HG02840 (cell line): ENCODE data around the gene SCUBE1.

Experiments
- ATAC-seq: cut with Tn5 transposase; IDR thresholded peaks from one replicate; pipeline ENCODE4 v1.9.1; 2021; ENCODE audit warnings: mild to moderate bottlenecking, moderate library complexity, moderate number of reproducible peaks; ENCODE audit not compliant: unreplicated experiment, low FRiP score

The SCUBE1 gene

DNA sequence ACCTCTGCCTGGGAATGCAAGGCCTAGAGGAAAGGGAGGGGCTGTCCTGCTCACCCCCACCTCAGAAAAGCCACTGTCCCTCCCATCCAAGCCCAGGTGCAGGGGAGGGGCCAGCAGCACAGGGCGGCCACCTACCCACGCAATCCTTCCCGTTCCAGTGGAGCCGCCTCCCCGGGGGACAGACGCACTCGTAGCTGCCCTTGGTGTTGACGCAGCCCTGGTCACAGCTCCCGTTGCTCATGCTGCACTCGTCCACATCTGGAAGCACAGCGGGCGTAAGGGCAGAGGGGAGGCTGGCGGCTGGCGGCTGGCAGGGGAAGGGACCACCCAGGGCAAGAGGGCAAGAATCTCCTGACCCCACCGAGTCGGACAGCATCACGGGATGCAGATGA, 115.9 kb downstream of the SCUBE1 start:
- ATAC-seq, result no peak

DNA sequence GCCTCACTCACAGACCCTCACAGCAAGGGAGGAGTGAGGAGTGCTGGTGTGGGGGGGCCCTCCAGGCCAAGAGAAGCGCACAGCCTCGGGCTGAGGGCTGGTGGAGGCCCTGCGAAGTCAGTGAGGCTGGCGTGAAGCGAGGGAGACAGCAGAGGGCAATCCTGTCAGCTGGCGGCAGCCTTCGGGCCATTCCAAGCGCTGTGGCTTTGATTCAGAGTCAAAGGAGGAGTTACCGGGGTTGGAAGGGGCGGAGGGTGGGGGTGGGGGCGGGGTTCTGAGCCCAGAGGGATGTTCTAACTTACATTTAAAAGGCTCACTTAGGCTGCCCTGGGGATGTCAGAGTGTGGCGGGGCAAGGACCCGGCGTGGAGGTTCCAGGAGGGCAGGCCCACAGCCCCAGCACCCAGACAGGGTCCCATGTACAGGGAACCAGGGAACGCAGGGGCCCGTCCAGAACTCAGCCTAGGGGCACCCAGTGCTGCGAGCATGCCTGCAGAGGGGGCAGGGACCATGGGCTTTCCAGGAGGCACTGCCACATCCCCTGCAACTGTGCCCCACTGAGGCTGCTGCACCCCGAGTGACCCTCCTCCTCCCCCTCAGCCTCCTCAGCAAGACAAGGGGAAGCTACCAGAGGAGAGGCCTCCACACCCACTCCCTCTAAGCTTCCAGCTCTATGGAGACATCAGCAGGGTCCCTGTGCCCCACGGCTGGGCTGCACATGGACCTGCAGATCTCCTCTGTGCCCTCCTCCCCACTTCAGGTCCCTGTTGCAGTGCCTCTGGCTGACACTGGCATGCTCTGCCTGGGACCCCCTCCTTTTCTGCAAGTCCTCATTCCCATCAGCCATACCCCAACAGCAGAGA, 116.6 kb downstream of the SCUBE1 start:
- ATAC-seq, result no peak

DNA sequence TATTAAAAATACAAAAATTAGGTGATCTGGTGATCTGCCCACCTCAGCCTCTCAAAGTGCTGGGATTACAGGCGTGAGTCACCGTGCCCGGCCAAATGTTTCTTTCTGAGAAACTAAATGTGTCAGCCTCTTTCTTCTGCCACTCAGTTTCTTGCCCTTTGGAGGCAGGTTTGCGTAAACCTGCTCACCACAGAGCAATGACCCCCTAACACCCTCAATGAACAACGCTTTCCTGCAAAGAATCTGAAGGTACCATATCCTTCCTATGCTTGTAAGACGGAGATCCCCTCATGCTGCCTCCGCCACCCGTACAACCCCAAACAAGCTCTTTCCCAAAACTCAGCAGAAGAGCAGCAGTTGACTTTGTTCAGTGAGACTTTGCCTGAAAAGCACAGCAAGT, 117.6 kb downstream of the SCUBE1 start:
- ATAC-seq, result no peak

DNA sequence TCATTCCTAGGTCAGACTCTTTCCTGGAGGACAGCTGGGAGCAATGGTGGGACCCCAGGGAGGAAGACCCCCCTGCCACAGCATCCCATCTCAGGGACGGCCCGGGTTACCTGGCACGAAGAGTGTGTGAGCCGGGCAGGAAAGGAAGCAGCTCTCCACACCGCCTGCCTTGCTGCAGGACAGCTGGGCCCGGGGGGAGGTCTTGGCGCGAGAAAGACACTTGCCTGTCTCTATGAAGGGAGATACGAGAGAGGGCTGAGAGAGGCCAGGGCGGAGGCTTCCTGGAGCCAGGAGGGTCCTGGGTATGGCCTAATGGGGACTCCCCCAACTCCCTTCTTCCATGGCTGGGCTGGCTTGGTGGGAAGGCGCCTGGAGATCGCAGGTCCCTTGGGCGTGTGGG, 120.2 kb downstream of the SCUBE1 start:
- ATAC-seq, result no peak

DNA sequence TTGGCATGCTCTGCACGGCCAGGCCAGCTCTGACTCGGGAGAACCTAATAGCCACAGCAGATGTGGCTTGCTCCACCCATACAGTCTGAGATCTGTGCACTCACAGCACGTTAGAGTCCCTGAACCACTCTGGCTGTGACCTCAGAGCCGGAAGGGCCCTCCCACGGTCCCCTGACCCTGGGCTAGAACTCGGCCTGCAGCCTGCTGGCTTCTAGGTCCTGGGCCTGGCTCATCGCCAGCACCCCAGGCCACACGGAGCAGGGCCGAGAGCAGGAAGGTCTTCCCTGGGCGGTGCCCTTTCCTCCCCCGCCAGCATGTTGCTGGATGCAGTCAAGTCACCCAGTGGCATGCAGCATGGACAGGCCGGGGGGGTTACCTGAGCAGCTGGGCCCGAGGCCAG, 120.9 kb downstream of the SCUBE1 start:
- ATAC-seq, result no peak

DNA sequence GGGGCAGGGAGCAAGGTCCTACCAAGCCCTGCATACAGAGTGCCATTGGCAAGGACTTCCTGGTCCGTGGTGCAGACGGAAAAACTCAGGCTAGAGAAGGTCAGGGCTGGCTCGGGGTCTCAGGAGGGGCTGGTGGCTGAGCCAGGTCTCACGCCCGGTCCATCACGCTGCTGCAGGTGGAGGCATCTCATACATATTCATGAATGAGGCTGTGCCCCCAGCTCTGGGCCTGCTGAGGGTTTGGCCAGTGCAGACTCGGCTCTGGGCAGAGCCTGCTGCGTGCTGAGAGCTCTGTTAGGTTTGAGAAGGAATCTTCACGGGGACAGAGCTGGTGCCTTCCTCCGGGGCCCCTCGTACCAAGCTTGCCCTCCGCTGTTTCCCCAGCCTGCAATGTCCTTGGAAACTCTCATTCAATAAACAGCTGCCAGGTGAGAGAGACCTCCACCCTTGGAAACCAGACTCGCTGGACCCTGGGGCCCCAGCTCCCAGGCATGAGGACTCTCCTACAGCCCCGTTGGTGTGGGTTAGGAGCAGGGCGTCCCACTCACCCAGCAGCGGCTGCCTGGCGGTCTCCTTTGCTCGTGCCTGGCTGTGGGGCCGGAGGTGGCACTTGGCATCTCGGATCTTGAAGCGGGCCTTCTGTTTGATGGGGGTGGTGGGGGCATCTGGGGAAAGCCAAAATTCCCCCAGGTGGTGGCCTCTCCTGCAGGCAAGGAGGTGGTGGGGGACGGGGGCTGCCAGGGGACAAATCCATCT, 122.4 kb downstream of the SCUBE1 start:
- no peak for ATAC-seq

DNA sequence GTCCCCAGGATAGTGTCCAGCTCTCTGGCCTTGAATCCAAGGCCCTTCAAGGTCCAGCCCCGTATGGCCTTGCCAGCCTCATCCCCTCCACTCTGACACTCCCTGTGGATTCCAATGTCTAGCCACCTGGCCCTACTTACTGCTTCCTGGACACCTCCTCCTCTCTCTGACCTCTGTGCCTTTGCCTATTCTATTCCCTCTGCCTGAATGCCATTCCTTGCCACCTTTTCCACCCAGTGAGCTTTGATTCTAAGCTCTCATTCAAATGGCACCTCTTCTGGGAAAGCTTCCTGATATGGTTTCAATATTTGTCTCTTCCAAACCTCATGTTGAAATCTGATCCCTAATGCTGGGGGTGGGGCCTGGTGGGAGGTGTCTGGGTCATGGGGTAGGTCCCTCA, 124.4 kb downstream of the SCUBE1 start:
- ATAC-seq, result no peak

DNA sequence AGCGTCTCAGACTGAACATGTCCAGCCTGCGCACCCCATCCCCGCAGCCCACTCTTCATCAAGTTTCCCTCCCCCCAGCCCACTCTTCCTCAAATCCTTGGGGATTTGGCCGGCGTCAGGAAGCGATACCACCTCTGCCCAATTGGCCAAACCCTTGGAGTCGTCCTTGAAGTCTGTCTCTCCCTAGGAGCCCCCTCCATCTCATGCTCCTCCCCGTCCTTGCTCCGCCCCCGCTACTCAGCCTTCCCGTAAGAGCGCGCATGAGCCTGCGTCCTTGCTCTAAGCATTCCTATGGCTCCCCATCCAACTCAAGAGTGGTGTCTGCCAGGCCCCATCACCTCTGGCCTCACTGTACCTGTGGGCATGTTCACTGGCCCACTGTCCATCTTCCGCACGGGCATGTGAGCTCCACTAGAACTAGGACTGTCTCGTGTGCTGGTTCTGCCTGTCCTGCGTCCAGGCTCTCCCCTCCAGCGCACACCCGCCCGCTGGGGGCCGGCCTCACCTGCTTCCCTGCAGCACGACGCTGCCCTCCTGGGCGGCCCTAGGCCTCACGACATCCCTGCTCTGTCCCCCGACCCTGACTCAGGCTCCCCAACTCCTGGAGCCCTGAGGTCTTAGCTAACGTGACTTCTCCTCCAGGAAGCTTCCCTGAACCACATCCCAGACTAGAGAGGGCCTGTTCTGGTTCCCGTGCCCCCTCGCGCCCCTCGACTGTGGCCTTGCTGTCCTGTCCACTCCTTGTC, 125.7 kb downstream of the SCUBE1 start:
- ATAC-seq, result no peak

DNA sequence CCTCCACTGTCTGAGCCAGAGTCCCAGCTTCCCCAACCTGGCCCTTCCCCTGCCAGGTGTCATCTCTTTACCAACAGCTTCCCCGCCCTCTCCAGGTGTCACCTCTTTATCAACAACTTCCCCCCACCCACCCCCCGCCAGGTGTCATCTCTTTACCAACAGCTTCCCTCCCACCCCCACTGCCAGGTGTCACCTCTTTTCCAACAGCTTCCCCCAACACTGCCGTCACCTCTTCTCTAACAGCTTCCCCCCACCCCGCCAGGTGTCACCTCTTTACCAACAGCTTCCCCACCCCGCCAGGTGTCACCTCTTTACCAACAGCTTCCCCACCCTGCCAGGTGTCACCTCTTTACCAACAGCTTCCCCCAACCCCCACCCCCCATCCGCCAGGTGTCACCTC, 126.4 kb downstream of the SCUBE1 start:
- ATAC-seq, result no peak

DNA sequence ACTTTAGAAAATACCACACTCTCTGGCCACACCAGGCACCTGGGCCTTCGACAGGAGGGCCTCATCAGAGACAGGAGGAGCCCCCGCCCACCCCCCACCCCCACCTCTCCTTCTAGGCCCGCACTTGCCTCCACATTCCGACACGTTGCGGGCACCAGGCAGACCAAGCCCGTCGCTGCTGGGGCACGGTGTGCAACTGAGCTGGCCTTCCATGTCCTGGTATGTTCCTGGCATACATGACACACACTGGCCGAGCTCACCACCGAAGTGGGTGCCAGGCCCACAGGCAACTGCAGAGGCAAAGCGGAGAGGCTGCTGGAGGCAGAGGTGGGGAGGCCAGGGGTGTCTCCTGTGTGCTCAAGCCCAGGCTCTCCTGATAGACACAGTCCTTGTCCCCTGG, 129.2 kb downstream of the SCUBE1 start:
- no peak for ATAC-seq

DNA sequence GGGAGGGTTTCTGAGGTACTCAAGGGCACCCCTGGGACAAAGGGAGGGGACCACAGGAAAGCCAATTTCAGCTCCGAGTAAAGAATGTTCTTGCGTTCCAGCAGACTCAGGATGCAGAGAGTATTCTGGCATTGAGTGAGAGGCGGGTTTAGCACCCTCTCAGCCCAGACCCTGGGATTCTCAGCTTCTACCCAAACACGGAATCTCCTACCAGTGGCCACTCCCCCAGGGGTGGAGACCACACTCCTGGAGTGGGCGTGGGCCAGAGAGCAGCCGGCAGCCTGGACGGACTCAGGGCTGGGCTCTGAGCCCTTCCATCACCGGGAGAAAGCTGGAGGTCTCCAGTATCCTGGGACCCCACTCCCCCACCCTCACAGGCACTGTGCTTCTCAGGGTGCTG, 130.1 kb downstream of the SCUBE1 start:
- ATAC-seq, result no peak

DNA sequence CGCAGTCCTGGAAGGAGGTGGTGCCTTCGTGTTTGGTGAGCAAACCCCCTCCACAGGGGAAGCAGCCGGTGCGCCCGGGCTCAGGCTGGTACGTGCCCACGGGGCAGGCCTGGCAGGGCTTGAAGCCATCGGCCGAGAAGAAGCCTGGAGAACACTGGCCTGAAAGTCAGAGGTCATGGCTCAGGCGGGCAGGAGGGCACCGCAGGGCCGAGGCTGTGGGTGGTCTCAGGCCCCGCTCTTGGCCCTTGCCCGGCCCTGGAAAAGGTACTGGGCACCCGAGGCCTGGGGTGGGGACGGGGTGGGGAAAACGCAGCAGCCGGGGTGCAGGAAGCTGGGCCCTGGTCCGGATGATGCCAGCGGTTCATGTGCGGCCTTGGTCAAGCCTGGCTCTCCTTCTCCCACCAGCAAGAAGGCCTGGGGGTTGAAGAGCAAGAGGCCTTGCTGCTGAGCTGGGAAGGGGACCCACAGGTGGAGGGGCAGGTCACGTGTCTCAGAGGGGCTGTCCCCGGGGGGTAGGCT, 130.7 kb downstream of the SCUBE1 start:
- ATAC-seq, result no peak

DNA sequence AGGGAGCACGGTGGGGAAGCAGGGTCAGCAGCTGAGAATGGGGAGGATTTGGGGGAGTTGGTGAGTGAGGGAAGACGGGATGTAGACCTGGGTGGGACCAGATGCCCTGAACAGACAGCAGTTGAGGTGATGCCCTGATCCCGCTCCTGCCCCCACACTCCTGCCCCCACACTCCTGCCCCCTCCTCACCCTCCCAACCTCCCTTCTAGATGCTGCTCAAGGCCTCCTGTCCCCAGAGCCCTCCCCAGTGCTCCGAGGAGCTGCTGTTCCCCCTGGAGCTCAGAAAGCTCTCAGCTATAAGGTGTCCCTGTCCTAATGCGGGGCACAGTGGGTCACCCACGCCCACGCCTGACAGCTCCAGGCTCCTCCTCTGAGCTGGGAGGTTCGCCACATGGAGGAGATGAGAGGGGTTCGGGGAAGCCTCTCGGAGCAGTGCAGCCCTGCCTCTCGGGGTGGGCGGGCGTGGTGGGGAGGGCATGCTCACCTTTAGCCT, 131.2 kb downstream of the SCUBE1 start:
- no peak for ATAC-seq

DNA sequence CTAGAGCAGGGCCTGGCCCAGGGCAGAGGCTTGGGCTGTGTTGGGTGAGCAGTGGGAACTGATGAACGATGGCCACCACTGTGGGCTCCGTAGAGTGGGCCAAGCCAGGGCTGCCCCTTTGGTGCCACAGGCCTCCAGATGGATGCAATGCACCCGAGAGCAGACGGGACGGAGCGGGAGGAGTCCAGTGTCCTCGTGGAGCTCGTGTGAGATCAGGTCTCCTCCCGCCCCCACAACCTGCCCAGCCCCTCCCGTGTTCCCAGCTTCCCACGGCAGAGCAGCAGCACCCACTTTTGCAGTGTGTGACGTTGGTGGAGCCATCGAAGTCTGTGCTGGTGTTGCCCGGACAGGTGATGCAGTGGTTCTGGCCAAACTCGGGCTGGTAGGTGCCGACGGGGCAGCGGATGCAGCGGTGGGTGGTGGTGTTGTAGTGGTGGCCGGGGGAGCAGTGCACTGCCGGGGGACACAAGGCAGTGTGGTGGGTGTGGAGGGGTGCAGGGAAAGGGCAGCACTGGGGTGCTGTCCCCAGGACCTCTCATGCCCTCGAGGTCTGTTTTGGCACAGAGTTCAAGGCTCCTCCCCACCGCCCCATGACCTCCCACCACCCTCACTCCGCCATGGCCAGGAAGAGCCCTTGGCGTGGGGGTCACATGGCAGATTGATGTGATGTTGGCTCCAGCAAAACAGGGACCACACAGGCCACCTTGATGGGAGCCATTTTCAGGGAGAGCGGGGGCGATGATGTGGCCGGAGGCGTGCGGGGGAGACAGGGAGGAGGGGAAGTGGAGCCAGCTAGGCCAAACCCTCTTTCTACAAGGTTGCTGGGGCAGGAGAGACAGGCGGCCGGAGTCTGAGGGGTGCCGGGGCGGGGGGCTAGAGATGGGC, 132.3 kb downstream of the SCUBE1 start:
- no peak for ATAC-seq

DNA sequence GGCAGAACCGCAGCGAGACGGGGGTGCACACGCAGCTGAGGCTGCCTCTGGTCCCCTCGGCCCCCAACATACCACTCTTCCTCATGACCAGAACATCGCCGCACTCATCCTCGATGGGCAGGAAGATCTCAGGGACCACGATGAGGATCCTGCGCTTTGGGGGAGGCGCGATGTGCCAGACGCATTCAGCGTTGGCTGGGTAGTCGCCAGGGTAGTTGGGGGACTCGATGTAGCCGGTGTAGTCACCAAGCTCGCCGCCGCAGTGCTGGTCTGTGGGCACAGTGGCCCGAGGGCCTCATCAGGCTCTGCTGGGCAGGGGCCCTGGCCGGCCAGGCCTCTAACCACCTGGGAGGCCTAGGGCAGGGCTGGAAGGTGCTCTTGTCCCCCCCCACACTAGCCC, 133.2 kb downstream of the SCUBE1 start:
- no peak for ATAC-seq

DNA sequence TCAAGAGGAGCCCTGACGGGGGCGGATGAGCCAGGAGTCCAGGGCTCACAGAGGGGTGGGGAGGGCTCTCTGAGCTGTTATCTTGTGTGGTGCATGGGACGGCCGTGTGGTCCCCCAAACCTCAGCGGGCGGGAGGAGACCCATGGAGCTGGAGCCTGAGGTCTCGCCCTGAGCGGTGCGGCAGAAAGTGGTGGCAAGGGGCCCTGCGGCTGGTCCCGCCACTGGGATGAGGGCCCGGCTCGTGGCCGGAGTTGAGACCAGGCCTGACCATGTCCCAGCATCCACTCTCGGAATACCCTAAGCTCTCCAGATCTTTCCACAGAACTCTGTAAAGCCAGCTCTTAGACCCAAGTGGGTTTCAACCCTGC, 133.7 kb downstream of the SCUBE1 start:
- ATAC-seq, result no peak

DNA sequence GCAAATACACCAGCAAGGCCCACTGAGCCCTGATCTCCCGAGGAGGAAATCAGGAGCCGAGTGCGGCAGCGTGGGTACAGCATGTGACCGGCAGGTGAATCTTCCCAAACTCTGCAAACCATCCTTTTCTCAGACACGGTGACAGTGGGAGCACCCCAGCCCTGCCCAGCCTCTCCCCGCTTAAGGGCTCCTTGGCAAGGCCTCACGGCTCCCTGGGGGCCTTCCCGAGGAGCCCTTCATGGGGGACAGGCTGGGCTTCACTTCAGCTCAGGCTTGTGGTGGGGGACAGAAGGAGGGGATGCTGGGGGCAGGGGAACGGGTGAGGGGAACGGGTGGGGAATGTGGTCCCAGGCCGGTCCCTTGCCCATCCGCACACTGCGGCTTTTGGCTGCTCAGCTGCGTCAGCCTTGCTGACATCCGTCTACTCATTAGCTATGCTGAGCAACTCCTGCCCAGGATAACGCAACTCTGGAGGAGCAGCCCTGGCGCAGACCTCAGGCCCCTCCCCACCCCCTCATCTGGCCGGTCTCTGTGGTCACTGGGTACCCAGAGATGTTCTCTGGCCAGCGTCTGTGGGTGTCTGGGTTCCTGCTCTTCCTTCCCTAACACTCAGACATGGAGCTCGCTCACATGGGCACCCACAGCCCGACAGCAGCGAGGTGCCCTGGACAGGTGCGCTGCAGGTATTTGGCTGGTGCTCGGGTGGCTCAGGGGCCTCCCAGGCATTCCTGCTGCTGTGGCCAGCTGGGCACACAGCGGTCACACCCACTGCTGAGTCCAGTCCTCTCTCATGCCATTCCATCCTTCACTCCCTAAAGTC, 134.3 kb downstream of the SCUBE1 start:
- no peak for ATAC-seq

DNA sequence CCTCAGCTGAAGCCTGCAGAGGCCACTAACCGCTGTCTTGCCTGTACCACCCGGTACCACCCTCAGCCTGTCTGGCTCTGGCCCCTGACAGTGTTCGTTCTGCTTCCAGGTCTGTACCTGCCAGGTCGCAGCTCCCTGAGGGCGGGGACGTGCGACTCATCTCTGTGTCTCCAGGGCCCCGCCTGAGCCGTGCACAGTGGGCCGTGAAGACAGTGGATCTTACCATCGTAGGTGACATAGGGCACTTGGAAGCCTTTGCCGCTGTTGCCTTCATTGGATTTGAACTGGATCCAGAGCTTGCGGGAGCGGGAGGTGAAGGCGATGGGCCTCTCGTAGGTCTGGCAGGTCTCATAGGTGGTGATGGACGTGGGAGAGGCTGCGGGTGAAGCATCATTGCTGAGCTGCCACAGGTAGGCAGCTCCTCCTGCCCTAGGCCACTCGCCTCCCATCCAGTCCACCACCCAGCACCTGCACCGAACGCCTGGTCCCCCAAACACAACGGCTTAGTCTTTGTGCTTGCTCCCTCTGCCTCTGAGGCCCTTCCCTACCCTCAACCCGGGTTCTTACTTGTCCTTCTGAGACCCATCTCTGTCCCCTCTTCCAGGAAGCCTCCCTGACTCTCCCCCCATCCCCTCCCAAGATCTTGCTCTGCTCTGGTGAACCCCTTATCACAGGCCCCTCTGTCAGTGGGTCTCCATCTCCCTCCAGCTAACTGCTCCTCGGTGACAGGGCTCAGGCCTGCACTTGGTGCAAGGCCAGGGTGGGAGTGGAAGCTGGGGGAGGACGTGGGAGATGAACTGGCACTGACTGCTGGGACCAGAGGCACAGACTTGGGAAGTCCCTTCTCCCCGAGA, 135.1 kb downstream of the SCUBE1 start:
- no peak for ATAC-seq
